Vagina (tissue), 2 donors: ENCODE results near the gene EPYC.

Experiments used
- CTCF ChIP-seq, 3 experiments: fragments of 450-650 bp in 2 of 3; fragments of 200-600 bp in 1 of 3; sonication (generic) in 1 of 3; IDR thresholded peaks; one replicate each; pipeline ENCODE4 v1.5.1; 2017 to 2019; ENCODE audit warnings: antibody characterized with exemption in 3 of 3, mild to moderate bottlenecking in 2 of 3, moderate library complexity in 2 of 3
- POLR2A ChIP-seq, 2 donors: fragments of 450-650 bp; IDR thresholded peaks; one replicate each; pipeline ENCODE4 v1.6.1; 2017; ENCODE audit warnings: antibody characterized with exemption in 2 of 2, mild to moderate bottlenecking in 2 of 2, moderate library complexity in 2 of 2
- POLR2AphosphoS5 ChIP-seq, 2 donors: sonication (generic); formaldehyde crosslinking; IDR thresholded peaks; one replicate each; pipeline ENCODE4 v1.9.0; 2017; ENCODE audit warnings: antibody characterized with exemption in 2 of 2, mild to moderate bottlenecking in 2 of 2, low read depth in 1 of 2; ENCODE audit not compliant: insufficient read depth in 1 of 2

DNA sequence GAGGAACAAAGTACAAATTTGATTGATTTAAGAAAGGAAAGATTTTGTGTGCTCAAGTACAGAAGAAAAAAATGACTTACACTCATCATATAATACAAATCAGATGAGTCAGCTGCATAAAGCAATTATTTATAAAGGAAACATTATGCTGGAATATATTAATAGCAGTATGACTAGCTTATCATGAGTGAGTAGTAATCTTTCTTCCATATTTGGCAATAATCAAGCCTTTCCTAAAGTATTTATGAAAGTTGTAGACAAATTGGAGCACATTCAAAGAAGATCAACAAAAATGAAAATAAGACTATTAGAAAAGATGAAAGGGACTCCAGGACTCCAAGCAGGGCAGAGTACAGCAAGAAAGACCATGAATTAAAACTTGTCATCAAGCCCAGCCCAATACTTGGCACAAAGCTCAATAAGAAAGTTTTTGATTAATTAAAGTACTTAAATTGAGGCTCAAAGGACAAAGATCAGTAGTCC lies 82.6 kb downstream of the EPYC start:
- TF ChIP-seq CTCF (IDR thresholded peaks at IDR 0.05) (no peak), POLR2A (IDR thresholded peaks at IDR 0.05) (no peak), POLR2AphosphoS5 (IDR thresholded peaks at IDR 0.05; ENCODE audit: insufficient read depth in 1 of 2, low read depth in 1 of 2) (no peak)
